NCI-H345 (cell line): ENCODE data around the gene DST.

Experiments
- DNase-seq: peaks from one replicate; lab custom pipeline; 2025; lab: John Stamatoyannopoulos, UW

DST gene

GRCh38 chr6:56434606-56435005, 208.1 kb downstream of the DST start:
- no peak for DNase-seq

DNA sequence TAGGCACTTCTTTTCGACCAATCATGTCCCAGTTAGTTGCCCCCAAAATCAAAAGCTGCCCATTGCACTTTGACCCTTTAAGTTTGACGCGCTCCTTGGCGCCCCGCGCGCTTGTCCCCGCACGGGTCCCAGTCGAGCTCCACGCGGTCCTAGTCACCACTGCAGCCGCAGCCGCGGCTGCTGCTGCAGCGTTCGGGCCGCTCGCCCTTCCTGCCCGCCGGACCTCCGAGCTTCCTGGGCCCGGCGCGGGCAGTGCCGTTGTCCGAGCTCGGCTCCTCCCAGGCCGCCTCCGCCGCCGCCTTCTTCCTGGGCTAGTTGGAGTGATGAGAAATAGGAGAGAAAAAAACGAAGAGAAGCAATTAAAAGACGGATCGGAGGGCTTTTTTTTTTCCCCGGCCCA, 209.6 kb downstream of the DST start:
- no peak for DNase-seq

DNA sequence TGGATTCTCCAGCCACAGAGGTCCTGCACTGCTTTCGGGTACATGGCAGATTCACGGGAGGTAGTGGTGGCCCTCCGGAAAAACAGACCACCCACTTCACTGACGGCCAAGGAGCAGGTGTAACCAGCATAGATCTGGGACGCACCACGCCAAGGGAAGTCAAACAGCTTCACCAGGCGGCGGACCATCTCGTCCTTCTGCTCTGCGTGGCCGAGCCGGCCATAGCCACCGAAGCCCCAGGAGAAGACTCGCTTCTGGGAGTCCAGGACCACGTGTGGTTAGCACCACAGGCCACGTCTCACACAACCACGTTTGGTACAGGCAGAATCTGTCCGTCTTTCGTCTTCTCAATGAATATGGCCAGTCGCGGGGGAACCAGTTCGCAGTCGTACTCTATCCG, 210.5 kb downstream of the DST start:
- no peak for DNase-seq

- DNase-seq = no peak
These were observed 211.8 kb downstream of the DST start for GRCh38 chr6:56430629-56431600.

DNA sequence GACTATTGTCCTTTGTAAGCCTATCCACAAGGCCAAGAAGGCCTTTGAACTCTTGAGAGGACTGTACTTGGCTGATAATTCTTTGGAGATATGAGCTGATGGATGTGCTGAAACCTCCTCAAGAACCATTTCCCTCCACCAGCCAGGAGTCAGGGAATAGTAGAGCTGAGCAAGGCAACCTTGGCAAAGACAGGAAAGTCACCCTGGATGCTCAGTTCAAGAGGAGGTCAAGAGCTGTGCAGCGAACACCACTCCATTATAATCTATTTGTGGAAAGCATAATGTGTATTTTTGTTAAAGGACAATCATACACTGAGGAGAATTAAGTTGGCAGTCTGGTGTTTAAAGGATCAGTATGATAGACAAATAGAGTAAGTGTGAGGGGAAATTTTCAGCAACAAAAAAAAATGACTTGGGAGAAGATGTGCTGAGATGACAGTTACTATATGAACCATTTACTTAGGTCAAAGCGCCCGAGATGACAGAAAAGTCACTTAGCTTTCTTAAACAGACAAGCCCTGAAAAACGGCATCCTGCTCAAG, 218.1 kb downstream of the DST start:
- no peak for DNase-seq

GRCh38 chr6:56424064-56424463, 218.6 kb downstream of the DST start:
- DNase-seq = no peak

- no peak for DNase-seq
These were observed 222.4 kb downstream of the DST start for GRCh38 chr6:56420296-56420695.

DNA sequence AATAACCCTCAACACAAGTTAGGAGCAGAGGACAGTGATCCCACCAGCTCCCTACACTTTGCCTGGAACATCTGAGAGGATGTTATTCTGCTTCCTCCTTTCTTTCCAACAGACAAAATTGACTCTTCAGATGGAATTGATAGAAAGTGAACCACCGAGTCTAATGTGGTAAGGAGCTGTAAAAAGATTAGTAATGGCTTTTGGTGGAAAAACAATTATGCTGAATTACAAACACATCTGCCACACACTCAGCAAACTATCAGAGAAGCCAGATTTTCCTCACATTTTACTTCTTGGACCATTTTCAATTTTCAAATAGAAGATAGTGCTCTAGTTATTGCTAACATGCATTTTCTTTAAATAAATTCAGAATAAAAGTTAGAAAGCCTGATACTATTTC, 223.5 kb downstream of the DST start:
- no peak for DNase-seq

- DNase-seq = no peak
These were observed 224.9 kb downstream of the DST start for GRCh38 chr6:56417823-56418222.

DNA sequence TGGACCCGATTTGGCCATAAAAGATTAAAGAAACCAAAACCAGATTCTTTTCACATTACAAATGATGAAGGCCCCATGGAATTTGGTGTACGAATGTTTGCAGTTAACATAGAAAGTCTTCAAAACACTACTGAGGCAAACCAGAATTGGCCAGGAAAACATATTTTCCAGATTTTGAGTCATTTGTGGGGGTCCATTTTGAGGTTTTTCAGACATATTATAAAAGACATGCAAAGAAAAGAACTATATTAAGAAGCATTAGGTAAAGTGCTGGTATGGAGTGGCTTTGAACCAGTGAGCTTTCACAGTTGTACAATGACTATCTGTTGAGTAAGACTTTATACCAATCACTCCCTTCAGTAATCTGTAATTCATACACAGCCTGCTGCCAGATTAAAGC, 226.4 kb downstream of the DST start:
- DNase-seq = no peak

DNA sequence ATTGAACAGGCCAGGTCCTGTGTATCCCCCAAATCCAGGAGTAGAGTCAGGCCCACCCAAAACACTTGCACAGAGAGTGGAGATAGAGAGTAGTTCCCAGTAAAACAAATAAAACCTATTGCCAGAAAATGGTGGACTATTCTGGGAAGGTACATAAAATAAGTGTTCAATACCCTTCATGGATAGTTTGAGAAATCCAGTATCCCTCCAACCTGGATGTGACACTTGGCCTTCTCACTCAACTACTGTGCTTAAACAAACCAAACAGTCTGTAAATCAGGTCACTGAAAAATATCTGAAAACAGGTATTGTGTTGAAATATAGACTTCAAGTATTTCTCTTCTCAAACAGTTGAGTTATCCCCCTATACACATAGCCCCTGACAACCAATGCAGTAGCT, 233.7 kb downstream of the DST start:
- DNase-seq = no peak
